Measurements from ENCODE around the gene RASAL2.
"Not testable (repeated sequence)": the region's sequence is repeated elsewhere in the genome, so short reads cannot be mapped to it uniquely, and the experiment has no call there.

Gene RASAL2

DNA sequence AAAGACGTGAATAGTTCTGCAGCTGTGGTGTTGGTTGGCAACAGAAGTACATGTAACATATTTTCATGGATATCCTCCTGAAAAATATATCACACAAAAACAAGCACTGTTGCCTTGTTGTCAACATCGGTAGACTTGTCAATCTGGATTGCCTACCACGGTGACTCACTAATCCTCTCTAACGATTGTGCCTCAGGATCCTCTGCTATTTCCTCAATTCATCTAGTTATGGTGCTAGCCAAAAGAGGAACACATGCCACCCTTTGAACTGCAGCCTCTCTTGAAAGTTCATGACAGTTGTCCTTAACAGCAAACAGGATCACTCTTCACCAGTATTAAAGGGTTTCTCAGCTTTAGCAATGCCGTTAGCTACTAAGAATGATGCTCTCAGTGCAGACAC is 25.7 kb downstream of the RASAL2 start:
- no peak for DNase-seq (ENCODE audit: low read depth in 3 of 3)

DNA sequence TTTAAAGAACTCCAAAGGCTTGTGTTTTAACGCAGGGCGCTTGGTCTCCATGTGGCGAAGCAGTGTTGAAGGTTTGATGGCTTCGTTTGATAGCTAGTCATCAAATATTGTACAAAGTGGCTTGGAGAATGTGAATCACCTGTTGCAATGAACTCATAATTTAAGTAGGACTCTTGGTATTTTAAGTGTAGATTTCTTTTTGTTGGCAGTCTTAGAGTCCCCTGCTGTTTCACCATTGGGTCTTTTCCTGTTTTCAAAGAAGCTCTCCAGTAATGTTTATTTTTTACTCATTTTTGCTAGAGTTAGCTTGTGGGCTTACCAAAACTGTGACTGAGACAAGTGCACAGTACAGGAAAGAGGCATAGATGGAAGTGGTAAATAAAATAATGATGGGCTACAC is 26.2 kb downstream of the RASAL2 start:
- no peak for DNase-seq (ENCODE audit: low read depth in 3 of 3)

DNA sequence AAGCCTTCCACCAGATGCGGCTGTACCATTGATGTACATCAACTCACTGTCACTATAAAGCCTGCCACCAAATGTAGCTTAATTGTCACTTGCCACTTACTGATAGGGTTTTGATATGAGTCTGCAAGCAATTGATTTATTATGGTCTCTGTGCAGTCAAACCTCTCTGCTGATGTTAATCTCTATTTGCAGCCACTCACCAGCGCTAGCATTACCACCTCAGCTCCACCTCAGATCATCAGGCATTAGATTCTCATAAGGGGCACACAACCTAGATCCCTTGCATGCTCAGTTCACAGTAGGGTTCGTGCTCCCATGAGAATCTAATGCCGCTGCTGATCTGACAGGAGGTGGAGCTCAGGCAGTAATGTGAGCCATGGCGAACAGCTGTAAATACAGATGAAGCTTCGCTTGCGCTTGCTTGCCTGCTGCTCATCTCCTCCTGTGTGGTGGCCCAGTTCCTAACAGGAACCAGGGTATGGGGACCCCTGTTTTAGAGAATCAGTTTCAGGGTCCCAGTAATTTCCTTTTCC is 26.7 kb downstream of the RASAL2 start:
- DNase-seq (ENCODE audit: low read depth in 3 of 3): not testable (repeated sequence)

DNA sequence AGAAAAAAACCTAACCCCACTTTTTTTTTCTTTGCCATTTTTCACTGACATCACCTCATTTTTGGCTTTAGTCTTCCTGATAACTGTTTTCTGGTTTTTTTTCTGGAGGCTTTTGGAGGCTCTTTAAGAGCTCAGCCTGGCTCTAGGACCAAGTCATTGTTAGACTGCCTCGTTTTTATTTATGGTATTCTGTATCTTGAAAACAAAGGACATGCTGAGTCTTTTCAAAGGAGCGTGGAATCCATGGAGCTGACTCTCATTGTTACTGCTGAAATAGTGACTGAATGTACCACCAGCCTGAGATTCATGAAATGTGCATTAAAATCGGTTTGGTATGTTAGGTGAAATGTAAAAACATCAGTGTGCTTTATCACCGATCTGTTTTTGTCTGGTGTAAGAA is 28.0 kb downstream of the RASAL2 start:
- DNase-seq (ENCODE audit: low read depth in 3 of 3): no peak

DNA sequence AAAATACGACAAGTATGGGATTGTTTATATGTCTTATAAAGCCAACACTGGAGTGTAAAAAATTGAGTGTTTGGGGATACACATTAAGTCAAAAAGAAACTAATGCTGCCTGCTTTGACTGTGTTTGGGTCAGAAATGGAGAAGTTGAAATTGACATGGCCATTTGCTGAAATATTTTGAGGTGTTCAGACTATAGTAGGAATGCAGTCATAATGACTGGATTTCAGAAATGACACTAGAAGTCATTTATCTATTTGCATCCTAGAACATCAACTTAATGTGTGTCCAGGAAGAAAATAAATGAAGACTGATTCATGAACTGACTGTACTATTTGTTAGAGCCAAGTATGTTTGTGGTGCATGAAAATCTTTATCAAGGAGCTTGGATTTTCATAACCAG is 28.4 kb downstream of the RASAL2 start:
- no peak for DNase-seq (ENCODE audit: low read depth in 3 of 3)

DNA sequence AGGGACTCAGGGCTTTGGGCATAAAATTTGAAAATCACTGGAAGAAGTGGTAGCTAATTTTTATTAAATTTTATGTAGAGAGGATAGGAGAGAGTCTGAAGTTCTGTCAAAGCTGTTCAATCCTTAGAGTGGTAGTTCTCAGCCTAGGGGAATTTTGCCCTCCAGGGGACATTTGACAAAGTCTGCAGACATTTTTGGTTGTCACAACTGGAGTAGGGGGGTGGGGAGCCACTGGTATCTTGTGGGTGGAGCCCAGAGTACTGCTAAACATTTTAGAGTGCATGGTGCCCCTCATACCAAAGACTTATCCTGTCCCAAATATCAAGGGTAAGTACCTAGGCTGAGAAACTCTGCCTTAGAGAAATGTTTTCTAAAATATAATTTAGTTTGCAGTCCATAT is 30.2 kb downstream of the RASAL2 start:
- no peak for DNase-seq (ENCODE audit: low read depth in 3 of 3)

DNA sequence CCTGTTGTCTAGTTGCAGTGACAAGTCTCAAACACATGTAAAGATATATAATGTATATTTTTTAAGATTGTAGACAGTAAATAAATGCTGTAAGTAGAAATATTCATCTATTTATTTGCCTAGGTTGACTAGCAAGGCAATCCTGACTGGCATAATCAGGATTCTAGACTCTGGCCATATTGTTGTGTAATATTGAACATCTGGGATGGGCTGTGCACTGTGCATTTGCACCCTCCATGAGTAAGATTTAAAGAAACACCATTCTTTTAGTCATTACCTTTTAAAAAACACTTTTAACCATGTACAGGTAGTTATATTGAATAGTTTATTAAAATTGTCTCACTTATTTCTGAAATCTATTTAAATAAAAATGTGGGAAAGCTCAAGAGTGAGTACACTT is 32.4 kb downstream of the RASAL2 start:
- DNase-seq (ENCODE audit: low read depth in 3 of 3): no peak

DNA sequence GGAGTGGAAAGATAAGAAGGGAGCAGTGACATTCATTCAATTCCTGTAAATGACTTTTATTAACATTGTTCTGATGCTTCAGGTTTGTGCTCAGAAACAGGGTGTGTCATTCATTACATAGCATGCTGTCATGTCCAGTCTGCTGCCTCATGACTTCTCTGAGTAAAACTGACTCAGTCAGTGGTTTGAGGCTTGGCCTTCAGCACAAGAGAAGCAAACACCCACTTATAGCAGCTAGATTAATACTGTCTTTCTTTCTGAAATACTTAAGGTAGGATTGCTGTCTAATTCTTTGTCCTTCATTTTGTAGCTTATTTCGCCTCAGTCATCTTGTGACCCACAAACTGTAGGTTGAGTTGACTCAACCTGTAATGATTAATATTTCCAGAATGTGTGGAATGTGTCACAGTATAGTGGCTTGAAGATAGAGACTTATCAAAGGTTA is 32.9 kb downstream of the RASAL2 start:
- DNase-seq (ENCODE audit: low read depth in 3 of 3): no peak

DNA sequence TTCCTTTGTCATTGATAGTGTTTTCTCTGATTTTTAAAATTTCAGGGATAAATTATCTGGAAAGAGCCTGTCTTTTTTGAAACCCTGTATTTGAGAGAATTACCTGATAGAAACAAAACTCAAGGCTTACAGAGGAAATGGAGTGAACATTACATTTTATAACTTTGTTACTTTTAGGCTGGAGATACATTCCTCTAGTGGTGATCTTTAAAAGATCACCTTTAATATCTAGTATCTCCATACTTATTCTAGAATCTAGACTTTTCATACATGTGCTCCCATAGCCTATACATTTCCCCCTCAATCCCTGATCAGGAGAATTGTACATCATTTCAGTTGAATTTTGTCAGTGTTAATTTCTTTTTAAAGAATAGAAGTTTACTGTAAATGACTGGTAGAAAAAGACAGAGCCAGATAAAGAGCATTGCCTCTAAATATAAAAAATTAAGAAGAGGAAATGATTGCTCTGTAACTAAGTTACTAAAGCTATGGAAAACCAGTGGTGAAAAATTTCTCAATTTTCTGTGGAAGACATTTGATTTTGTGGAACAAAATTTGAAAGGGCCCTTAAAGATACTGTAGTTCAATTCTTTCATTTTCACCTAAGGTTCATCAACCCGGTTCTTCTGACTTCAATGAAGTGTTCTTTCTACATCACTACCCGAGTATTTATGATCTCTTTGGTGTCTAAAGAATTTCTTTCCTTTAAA is 33.7 kb downstream of the RASAL2 start:
- DNase-seq (ENCODE audit: low read depth in 3 of 3): no peak

DNA sequence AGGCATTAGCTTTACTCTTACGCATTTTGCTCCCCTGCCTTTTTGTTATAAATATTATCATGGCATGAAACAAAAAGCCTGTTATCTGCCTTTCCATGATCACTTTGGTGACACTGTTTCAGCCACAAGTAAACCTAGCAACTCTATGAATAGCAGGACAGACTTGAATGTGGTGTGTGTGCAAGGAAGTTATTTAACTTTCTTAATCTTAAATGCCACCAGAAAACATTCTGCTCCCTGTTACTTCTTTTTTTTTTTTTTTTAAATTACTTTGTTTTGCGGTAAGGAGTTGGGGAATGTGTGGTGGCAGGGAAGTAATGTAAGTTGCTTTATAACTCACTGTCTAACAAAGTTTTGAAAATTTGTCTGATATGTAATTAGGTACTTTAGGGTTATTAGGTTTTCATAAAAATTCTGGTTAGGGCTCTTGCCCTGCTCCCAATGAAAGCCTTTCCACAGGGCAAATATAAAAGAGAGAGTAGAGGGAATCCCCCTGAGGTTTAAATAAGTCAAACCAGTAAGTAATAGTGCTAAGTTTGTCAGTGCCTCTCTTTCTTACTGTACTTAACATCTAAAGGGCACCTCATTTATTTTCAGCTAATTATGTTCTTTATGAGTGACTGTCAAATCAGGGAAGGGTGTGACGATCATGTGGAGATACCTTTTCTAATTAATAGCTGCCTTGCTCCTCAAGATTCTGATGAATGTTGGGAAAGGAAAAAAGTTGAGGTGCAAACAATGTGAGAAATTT is 39.5 kb downstream of the RASAL2 start:
- no peak for DNase-seq (ENCODE audit: low read depth in 3 of 3)

DNA sequence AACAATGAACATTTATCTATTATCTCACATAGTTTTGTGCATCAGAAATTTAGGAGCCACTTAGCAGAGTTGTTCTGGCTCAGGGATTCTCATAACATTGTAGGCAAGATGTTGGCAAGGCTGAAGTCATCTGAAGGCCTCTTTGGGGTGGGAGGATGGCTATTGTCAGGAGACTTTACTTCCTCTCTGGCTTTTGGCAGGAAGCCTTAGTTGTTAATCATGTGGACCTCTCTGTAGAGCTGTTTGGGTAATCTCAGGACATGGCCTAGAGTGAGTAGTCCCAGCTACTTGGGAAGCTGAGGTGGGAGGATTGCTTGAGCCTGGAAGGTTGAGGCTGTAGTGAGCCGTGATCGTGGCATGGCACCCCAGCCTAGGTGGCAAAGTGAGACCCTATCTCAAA is 40.2 kb downstream of the RASAL2 start:
- no peak for DNase-seq (ENCODE audit: low read depth in 3 of 3)

DNA sequence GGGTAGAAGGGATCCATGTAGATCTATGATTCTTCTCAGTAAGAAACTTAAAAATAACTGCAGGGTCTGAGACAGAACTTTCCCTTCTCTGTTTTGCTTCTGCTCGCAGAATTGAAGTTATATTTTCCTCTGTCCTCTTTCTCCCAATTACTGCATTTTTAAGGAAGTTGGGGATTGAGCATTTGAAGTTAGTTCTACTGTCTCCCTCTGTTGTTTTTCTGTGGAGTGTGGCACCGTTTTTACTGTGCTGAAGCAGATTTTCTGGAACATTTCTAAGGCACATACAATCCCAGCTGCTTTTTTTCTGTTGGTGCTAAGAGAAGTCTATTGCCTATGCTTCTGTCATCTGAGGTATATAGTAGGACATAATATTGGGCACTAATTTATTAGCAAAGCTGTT is 43.3 kb downstream of the RASAL2 start:
- DNase-seq (ENCODE audit: low read depth in 3 of 3): no peak

DNA sequence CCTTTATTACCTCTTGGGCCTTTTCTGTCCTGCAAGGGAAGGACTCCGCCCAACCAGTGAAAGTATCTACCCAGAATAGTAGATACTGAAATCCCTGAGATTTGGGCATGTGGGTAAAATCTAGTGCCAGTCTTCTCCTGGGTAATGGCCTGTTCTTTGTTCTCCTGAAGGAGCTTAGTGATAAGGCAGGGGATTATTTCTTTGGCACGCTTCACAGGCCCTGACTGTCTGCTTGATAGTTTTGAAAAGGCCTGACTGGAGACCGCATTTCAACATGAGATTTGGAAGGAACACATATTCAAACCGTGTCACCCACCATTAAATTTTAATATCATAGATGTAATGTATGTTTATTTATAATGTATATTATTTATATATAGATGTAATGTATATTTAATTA is 48.9 kb downstream of the RASAL2 start:
- DNase-seq (ENCODE audit: low read depth in 3 of 3): no peak

DNA sequence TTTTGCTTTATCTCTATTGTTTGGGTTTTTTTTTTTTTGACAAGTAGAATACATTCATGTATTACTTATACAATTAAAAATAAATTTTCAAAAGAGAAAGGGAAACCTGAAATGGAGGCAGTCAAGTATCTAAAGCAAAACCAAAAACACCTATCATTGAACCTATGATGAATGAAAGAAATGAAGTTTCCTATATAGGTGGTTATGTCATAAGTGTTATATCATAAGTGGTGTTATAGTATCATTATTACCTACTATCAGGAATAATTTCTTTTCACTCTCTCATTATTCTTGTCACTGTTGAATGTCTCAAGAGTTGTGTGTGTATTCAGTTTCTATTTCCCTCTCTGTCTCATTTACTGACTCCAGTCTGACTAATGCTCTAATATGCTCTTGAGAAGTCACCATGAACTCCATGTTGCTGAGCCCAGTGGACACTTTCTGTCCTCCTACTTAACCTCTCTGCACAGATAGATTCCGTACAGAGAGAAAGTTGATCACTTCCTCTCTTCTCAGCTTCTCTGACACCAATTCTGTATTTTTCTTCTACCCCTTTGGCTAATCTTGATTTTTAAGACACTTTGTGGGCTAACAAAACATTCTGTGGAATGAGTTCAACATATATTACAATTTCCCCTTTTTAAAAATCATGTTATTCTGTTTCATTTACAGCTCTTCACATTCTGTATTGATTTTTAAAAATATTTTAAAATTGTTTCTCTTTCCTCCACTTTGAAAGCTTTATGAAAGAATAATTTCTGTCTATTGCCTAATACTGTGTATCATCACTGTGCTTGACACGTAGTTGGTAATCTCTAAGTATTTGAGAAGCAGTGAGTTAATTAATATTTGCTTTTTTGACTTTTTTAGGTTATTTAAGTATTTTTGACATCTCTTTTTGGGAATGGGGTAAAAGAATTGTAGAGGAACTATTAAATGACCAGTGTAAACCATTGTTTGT is 50.1 kb downstream of the RASAL2 start:
- DNase-seq (ENCODE audit: low read depth in 3 of 3): no peak

DNA sequence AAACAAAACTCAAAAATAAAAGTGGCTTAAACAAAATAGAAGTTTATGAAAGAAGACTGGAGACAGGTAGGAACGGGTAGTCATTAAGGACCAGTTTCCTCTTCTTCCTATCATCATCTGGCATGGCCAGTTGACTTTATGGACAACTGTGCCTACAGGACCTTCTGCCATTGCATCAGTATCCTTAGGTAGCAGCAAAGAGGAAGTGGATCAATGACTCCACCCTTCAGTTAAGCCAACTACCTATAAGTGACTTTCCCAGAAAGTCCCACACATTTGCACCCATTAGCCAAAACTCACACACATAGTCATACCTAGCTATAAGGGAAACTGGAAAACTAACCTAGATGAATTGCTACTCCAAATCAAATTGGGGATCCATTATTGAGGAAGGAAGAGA is 51.7 kb downstream of the RASAL2 start:
- DNase-seq (ENCODE audit: low read depth in 3 of 3): no peak

DNA sequence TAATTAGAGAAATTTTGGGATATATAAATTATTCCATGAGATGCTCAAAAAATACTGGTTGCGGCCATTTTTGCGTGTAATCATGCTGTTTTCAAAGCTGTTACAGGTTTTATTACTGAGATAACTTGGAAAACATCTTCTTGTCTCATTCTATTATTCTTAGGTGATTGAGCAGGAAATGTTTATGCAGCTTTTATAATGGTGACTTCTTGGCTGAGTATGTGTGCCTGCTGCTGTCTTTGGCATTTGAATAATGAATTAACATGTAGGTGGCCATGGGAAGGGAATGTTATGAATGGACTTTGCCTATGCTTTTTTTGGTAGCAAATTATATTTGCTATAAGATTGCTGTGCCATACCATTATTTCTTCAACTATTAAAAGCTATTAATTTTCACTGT is 52.5 kb downstream of the RASAL2 start:
- DNase-seq (ENCODE audit: low read depth in 3 of 3): no peak

DNA sequence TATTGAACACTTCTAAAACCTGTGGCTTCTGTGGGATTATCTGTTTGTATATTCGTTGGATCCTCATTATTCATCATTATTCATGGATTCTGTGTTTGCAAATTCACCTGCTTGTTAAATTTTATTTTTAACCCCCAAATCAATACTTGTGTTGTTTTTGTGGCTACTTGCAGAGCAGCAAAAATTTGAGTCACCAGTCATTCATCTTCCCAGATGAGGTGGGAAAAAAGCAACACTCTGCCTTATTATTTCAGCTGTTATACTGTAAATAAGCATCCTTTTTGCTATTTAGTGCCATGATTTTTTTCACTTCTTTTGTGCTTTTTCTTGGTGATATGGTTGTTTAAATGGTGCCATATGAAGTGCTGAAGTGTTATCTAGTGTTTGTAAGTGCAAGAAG is 56.7 kb downstream of the RASAL2 start:
- DNase-seq (ENCODE audit: low read depth in 3 of 3): no peak

DNA sequence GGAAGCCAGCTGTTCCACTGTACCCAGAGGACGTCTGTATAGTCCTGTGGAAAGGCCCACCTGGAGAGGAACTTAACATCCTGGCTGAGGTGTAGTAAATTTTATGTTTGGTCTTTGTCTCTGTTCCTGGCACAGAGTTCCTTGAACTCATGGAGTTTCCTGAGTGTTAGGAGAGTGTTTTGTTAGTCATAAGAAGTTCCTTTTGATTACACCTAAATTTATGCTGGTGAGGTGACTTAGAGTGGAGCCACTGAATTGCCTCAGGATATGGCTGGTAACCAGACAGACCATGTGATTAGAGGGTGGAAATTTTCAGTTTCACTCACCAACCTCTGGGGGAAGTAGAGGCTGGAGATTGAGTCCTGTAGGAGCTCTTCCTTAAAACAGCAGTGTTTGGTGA is 57.9 kb downstream of the RASAL2 start:
- DNase-seq (ENCODE audit: low read depth in 3 of 3): no peak

DNA sequence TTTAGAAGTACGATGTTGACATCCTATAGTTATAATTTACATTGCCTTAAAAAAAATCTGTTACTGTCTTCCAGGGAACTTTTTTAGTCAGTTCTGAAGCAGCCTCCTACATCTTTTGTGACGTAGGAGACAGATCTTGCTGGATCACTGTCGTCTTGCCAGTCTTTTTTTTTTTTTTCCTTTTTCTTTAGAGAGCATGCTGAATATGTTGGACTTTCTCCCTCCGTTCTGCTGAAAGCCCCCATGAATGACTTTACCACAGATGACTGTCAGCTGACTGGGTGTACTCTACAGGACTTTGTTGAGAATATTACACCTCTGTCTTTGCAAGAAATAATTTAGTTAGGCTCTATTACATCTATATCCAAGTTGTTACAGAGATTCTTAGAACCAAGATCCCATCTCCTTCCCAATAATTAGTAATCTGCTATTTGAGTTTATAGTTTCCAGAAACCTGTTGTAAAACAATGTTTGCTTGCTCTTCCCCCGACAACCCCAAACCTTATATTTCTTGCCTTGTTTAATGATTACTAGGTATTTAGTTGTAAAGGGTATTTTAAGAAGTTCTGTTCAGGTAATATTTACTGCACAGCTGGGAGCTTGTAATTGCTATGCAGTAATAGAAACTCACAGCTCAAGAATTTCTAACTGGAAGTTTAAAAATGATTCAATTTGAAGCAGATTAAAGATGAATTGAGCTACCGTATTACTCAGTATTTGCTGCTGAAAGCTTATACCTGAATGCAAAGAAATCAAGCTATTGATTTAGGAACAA is 61.8 kb downstream of the RASAL2 start:
- DNase-seq (ENCODE audit: low read depth in 3 of 3): no peak

DNA sequence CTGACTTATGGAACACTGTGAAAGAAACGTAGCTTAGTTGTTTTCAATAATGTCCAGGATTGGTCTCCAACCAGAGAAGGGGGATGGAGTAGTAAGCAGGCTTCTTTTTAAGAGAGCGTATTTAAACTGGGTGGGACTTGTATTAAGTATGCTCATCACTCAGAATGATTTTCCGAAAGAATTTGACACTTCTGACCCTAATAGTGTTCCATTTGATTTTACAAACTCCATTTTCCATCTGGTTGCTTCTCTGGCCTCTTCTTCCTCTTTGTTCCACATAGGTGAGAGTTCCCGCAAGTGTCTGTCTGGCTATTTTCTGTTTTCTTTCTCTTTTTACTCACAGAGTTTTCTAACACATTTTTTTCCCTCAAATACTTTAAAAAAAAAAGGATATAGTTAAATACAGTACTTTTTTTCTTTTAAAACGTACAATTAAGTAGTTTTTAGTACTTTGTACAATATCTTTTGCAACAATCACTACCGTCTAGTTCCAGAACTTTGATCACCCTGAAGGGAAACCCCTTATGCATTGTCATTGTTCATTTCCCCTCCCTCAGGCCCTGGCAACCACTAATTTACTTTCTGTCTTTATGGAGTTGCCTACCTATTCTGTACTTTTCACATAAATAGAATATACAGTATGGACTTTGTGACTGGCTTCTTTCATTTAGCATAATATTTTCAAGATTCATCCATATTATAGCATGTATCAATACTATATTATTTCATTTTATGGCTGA is 67.0 kb downstream of the RASAL2 start:
- no peak for DNase-seq (ENCODE audit: low read depth in 3 of 3)

DNA sequence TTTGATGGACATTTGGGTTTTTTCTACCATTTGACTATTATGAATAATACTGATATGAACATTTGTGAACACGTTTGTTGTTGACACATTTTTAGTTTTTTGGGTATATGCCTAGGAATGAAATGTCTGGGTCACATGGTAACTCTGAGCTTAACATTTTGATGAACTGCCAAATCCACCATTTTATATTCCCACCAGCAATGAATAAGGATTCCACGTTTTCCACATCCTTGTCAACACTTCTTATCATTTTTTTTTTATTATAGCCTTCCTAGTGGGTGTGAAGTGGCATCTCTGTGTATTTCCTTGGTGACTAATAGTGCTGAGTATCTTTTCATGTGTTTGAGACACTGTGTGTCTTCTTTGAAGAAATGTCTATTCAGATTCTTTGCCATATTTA is 67.6 kb downstream of the RASAL2 start:
- no peak for DNase-seq (ENCODE audit: low read depth in 3 of 3)

All from stimulated activated CD4-positive, alpha-beta T cell treated with anti-CD3 and anti-CD28 coated beads, TNF-alpha, amount 100 ng/mL, for 24 hours (primary cell).